C4-2B (cell line): ENCODE measurements around the gene OPRL1.

Experiments used
- ZFX ChIP-seq: fragments of 450-650 bp; IDR thresholded peaks from 2 replicates; pipeline ENCODE4 v1.6.1; 2017
- TF ChIP-seq, protein P1 (sequence below): fragments of 450-650 bp; conservative IDR thresholded peaks from 2 replicates; pipeline ENCODE4 v1.5.1; 2017; ENCODE audit warnings: mild to moderate bottlenecking

DNA sequence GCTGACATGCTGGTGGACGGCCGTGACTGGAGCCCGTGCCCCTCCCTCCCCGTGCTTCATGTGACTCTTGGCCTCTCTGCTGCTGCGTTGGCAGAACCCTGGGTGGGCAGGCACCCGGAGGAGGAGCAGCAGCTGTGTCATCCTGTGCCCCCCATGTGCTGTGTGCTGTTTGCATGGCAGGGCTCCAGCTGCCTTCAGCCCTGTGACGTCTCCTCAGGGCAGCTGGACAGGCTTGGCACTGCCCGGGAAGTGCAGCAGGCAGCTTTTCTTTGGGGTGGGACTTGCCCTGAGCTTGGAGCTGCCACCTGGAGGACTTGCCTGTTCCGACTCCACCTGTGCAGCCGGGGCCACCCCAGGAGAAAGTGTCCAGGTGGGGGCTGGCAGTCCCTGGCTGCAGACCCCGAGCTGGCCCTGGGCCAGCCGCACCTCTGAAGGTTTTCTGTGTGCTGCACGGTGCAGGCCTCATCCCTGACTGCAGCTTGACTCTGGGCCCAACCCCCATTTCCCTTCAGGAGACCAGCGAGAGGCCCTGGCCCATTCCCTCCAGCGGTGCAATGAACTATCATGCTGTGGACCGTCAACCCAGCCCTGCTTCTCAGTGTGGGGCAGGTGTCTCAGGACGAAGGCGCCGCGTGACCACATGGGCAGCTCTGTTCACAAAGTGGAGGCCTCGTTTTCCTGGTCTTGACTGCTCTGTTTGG, 19.4 kb downstream of the OPRL1 start:
- TF ChIP-seq, protein P1, sequence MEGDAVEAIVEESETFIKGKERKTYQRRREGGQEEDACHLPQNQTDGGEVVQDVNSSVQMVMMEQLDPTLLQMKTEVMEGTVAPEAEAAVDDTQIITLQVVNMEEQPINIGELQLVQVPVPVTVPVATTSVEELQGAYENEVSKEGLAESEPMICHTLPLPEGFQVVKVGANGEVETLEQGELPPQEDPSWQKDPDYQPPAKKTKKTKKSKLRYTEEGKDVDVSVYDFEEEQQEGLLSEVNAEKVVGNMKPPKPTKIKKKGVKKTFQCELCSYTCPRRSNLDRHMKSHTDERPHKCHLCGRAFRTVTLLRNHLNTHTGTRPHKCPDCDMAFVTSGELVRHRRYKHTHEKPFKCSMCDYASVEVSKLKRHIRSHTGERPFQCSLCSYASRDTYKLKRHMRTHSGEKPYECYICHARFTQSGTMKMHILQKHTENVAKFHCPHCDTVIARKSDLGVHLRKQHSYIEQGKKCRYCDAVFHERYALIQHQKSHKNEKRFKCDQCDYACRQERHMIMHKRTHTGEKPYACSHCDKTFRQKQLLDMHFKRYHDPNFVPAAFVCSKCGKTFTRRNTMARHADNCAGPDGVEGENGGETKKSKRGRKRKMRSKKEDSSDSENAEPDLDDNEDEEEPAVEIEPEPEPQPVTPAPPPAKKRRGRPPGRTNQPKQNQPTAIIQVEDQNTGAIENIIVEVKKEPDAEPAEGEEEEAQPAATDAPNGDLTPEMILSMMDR = no peak
- no peak for TF ChIP-seq ZFX
